ENCODE data around the gene ALOX15.
"Not testable (repeated sequence)": the region's sequence is repeated elsewhere in the genome, so short reads cannot be mapped to it uniquely, and the experiment has no call there.

The ALOX15 gene

DNA sequence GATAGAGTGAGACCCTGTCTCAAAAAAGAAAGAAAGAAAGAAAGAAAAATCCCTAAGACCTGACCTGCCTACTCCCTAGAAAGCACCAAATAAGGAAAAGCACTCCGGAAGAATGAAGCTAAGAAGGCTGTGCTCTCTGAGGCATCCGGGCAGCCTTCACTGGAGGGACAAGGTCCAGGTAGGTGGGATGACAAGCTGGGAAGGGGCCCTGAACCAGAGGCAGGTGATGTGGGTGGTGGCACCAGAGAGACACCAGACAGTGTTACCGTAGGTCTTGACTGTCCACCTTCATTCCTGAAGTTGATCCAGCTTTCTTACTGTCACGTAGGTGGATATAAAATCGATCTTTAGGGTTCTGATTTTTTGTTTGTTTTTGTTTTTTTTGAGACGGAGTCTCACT lies 30.8 kb downstream of the ALOX15 start:
- no peak for DNase-seq

DNA sequence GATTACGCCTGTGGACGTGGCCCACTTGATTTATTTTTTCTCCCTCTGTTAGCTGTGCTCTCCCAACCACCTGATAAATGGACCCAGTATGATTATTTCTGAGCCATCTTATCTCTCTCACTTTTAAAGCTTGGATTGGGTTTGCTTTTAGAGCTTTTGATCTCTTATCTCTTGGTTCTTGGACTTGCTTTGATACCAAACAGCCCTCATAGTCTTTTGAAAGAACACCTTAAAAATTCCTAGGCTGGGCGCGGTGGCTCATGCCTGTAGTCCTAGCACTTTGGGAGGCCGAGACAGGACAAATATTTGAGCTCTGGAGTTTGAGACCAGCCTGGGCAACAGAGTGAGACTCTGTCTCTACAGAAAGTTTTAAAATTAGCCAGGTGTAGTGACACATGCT lies 31.3 kb downstream of the ALOX15 start:
- no peak for DNase-seq

DNA sequence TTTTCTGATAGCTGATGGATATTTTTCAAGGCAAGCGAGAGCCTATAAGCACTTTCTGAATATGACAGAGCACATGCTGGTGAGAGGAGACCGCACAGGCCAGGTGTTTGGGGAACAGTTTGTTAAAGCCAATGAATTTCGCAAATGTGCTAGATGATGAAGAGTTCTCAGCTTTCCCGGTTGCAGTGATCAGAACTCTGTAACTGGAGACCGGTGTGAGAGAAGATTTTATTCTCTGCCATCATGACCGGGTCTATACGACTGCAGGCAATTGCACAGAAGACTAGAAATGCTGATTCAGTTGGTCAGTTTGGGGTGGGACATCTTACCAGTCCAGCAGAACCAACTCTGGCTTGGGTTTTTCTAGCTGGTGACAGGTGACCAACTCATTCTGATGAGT lies 31.7 kb downstream of the ALOX15 start:
- DNase-seq, result no peak

DNA sequence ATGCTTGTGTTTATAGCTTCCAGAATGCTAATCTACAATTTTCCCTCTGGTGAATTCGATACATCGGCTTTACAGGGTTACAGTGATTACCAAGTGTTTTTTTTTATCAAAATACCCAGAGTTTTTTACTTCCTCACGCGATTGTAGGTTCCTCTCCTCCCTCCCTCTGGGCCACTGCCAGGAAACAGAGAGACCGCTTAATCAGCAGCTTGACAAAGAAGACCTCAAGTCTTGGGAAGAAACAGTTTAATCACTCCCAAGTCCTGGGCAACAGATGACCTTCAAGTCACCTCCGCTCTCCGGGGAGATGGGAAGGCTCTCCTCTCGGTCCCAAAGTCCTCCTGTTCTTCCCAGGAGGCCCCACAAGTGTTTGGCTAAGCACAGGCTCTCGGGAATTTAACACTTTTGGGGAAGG lies 33.7 kb downstream of the ALOX15 start:
- no peak for DNase-seq

DNA sequence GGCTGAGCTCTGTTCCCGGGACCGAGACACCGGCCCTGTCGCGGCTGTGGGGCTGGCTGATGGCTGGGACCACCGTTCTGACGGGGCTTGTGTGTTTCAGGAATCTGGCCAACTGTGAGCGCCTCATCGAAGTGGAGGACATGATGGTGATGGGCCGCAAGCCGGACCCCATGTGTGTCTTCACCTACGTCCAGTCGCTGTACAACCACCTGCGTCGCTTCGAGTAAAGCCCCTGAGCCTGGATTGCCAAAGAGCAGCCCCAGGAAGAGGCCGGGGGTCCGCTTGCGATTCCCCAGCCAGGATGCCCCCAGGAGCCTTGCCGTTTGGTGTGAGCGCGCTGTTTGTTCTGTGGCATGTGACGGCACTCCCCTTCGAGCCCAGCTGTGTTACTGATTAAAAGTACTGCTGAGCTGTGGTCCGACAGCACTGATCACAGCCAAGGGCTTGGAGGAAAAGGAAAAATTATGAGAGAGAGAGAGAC lies 34.2 kb downstream of the ALOX15 start:
- DNase-seq, result no peak

DNA sequence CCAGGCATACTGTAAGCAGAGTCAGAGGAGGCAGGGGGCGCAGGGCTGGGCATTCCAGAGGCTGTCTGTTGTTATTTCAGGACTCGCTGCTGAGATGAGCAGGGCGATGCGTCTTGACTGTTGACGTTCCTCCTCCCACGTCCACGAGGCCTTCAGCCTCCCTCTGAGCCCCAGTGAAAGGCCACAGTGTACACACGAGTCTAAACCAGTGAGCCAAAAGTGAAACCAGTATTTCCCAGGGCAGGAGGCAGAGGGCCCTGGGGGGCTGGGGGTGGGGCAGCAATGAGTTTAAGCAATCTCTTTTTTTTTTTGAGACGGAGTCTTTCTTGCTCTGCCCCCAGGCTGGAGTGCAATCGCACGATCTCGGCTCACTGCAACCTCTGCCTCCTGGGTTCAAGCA lies 35.7 kb downstream of the ALOX15 start:
- no peak for DNase-seq

DNA sequence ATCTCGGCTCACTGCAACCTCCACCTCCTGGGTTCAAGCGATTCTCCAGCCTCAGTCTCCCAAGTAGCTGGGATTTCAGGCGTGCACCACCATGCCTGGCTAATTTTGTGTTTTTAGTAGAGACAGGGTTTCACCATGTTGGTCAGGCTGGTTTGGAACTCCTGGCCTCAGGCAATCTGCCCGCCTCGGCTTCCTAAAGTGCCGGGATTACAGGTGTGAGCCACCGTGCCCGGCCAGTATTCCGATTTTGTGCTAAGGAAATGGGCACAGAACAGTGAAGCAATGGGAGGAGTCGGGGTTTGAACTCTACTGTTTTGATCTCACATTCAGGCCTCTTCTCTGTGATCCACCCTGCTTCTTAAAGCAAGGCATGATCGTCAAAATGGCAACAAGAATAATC lies 36.7 kb downstream of the ALOX15 start:
- not testable (repeated sequence) for DNase-seq

DNA sequence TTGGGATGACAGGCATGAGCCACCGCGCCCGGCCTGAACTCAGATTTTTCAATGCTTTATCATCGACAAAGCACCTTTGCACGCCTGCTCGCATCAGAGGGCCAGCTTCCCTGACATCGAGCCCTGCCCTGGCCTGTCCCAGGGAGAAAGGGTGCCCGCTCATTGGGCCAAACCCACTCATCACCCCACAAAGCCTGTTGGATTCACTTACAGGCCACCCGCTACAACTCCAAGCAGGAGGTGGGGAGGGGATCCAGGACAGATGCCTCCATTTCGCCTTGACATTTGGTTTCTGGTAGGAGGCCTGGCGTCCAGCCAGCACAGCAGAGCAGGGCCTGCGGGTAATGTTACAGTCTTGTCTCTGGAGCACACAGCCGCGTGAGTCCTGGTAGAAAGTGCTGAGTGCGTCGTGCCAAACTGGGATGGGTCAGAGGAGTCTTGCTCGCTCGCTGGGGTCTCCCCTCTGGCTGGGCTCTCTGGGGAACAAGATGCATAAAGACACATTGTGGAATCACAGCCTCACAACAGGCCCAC lies 37.3 kb downstream of the ALOX15 start:
- no peak for DNase-seq

DNA sequence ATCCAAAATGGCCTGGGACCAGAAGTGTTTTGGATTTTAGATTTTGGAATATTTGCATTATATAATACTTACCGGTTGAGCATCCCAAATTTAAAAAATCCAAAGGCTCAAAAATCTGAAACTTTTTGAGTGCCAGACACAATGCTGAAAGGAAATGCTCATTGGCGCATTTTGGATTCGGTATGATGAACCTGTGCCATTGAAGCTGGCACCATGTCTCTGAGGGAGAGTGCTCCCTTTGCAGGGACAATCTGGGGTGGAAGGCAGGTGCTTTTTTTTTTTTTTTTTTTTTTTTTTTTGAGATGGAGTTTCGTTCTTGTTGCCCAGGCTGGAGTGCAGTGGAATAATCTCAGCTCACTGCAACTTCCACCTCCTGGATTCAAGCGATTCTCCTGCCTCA lies 39.4 kb downstream of the ALOX15 start:
- no peak for DNase-seq

DNA sequence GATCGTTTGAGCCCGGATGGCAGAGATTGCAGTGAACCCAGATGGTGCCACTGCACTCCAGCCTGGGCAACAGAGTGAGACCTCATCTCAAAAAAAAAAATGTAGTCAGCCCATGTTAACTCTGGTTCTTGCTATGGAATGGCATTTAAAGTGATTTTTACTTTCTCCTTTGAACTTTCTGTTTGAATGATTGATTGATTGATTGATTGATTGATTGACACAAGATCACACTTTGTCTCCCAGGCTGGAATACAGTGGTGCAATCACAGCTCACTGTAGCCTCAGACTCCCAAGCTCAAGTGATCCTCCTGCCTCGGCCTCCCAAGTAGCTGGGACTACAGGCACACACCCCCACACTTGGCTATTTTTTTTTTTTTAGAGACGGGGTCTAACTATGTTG lies 40.2 kb downstream of the ALOX15 start:
- DNase-seq, result no peak

DNA sequence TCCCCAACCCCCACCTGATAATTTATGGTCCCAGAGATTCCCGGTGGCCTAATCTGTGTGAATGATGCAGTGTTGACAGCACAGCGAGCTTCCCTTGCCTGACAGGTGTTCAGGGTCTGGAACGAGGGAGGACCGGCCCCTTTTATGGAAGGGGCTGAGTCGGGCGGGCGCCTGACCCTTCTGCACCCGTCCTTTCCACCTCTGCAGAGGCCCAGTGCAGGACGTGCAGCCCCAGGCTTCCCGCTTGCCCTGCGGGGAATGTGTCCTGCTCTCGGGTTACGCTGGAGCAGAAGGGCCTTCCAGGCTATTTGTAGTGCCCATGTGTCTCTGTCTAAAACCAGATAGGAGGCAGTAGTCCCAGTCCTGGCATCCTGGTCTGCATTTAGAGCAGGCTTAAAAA lies 40.9 kb downstream of the ALOX15 start:
- DNase-seq, result no peak

DNA sequence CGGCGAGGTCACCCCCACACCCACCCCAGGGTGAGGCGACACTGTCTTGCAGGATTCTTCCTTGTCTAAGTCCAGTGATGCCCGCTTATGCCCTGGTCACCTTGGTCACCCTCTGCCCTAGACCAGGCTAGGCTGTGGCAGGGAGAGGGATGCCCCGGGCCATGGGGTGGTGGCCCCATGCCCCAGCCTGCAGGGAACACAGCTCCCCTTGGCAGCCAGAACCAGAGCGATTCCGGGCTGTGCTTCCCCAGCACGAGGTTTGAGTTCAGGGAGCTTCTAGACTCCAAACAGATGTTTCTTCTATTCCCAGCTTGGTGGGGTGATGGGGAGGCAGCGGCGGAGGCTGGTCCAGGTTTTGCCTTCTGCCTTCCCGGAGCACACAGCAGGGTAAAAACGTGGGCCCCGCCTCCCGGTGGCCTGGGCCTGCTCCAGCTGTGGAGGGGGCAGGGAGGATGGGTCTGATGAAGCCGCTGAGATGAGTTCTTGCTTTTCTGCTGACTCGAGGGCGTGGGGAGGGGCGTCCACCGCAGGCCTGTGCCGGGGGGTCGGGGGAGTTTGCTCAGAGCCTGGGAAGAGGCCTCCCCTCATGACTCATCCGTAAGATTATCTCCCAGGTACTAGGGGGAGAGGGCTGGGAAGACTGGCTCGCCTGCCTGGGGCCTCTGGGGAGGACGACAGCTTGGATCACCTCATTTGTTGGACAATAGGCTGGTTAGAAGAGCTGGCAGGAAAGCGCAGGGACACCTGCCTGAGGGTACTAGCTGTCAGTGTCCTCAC lies 41.8 kb downstream of the ALOX15 start:
- DNase-seq, result no peak

DNA sequence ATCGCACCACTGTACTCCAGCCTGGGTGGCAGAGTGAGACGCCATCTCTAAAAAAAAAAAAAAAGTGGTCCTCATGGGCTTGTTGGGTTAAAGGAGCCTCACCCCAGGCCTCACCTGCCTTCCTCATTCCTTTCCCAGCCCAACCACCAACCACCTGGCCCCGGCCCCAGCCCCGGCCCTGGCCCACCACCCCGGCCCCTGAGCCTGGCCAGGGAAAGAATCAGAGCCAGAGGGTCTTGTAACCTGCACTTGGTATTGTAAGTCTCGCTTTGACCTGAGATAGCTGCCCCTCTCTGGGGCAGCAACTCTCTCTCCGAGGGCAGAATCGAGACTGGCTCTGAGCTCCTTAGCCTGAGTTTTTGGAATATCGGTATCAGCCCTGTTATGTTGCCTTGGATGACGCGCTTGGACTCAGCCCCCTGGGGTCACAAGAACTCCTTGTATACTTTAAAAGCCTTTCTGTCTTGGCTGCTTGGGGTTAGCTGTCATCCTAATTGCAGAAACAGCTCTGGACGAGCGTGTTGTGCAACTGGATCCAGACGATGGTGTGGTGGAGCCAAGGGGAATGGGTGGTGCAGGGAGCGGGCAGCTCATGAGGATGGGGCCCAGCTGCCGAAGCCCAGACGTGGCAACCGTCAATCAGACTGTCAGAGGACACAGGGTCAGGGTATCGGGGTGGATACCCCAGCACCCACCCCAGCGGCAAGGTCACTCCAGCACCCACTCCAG lies 42.5 kb downstream of the ALOX15 start:
- DNase-seq, result no peak

DNA sequence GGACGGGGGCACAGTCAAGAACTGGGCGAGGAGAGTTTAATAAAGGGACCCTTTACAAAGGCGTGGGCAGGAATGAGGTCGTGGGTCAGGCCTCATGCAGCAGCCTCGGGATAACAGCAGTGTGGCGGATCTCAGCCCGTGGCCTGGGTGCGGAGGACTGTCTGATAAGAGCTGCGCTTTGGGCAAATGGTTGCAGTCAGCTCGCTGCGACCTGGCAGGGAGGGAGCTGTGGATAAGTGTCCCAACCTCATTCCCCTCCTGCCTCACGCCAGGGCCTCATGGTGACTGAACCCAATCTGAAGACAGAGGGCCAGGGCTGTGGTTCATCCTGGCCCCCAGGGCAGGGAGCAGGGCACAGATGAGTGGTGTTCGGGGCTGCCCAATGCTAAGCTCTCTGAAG lies 43.5 kb downstream of the ALOX15 start:
- no peak for DNase-seq

DNA sequence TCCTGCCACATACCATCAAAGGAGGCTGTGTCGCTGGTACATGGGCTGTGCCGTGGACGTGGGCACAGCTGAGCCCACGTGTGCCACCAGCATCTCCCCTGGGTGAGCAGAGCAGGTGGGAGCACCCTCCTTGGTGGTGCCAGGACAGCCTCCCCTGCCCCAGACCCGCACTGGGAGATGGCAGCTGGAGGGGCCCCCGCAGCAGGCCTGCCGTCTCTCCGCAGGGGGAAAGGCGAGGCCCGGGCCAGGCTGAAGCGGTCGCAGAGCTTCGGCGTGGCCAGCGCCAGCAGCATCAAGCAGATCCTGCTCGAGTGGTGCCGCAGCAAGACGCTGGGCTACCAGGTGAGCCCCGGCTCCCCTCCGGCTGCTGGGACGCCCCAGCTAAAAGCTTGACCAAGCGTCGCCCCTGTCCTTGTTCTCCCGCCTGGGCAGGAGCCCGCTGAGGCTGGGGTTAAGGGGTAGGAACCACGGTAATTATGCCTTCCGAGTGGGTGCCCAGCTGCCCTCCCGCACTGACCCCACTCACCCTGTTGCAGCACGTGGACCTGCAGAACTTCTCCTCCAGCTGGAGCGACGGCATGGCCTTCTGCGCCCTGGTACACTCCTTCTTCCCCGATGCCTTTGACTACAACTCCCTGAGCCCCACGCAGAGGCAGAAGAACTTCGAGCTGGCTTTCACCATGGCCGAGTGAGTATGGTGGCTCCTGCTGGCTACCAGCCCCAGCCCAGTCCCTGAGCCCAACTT lies 44.7 kb downstream of the ALOX15 start:
- no peak for DNase-seq

DNA sequence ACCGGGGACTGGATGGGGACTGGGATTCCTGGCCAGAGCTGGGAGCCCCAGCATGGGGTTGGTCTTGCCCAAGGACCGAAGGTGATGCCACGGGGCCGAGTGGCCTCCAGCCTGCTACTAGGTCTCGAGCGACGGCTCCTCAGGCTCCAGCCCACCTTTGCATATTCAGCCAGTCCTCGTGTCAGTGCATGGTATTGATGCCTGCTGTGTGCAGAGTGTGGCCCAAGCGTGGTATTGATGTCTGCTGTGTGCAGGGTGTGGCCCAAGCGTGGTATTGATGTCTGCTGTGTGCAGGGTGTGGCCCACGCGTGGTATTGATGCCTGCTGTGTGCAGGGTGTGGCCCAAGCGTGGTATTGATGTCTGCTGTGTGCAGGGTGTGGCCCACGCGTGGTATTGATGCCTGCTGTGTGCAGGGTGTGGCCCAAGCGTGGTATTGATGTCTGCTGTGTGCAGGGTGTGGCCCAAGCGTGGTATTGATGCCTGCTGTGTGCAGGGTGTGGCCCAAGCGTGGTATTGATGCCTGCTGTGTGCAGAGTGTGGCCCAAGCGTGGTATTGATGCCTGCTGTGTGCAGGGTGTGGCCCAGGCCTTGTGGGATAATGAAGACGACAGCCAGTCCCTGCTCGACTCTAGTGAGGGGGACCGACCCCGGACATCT lies 45.7 kb downstream of the ALOX15 start:
- not testable (repeated sequence) for DNase-seq

DNA sequence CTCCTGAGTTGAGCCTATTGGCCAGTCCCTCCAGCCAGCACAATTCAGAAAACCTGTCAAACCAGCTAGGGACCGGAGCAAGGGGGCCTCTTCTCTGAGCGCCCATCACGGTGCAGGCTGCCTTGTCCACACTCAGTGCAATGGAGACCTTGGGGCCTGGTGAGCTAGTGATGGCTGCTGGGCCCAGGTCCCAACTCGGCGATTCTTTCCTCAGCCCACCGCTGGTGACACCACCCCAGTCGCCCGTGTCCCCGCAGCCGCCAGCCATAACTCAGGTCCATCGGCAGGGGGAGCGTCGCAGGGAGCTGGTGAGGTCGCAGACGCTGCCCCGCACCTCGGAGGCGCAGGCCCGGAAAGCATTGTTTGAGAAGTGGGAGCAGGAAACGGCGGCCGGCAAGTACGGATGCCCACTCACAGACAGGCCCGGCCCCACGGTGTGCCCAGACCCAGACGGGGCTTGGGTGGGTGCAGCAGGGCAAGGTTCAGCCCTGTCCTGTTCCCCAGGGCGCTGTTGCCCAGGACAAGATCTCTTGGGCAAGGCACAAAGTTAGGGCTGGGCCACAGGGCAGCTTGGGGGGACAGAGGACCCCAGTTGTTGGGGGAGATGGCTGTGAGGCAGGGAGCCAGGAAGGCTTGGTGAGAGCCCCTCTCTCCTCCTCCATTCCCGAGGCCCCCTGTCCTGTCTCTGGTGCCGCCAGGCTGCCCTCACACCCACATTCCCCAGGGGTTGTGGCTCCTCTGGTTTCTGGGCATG lies 46.4 kb downstream of the ALOX15 start:
- DNase-seq, result no peak

DNA sequence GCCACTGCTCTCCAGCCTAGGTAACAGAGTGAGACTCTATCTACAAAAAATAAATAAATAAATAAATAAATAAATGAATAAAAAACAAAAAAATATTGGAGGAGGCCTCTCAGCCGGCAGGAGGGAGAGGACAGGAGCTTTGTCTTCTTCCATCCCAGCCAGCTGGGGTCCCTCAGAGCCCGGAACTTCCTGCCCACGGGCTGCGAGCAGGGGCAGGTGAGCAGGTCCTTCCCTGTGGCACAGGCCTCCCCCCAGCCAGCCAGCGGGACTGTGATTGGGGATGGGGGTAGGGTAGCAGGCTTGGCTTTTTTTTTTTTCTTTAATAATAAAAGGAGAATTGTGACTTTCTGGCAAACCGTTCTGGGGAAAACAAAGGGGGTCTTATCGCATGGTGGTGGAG lies 47.1 kb downstream of the ALOX15 start:
- no peak for DNase-seq

DNA sequence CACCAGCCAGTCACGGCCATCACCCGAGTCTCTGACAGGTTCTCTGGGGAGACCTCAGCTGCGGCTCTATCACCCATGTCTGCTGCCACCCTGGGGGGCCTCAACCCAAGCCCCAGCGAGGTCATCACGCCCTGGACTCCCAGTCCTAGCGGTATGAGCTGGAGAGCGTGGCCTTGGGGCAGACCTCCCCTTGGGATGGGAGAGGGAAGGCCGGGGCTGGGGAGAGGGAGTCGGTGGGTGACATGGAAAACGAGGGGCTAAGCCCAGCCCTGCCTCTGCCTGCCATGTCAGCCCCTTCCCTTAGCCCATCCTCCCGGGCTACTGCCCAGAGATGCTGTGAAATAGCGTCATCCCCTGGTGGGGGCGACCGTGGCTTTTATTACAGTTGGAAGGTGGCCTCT lies 48.5 kb downstream of the ALOX15 start:
- DNase-seq, result no peak

DNA sequence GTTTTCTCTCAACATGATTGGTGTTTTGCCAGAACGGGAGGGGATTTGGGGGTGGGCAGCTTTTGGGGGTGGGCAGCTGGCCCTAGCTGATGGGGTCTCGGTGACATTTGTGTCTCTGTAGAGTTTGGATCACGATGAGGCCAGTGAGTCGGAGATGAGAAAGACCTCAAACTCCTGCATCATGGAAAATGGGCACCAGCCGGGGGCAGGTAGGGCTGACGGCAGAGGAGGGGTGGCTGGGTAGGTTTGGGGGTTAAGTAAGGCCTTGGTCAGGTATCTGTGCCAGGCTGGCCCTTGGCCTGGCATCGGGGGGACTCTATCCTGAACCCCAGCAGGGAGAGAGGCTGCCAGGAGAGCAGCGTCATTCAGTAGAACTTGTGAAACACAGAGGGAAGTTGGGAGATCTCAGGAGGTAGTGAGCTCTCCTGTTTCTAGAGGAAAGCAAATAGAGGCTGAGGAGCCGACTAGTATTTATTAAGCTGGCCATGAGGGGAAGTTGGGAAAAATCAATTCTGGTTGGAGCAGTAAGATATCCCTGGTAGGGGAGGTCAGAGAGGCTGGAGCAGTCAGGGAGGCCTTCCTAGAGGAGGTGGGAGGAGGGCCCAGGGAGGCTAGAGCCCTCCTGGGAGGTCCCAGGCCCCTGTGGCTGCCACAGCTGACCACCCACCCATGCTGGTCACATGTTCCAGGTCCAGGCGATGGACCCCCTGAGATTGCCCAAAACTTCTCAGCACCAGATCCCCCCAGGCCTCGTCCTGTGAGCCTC lies 49.1 kb downstream of the ALOX15 start:
- no peak for DNase-seq

DNA sequence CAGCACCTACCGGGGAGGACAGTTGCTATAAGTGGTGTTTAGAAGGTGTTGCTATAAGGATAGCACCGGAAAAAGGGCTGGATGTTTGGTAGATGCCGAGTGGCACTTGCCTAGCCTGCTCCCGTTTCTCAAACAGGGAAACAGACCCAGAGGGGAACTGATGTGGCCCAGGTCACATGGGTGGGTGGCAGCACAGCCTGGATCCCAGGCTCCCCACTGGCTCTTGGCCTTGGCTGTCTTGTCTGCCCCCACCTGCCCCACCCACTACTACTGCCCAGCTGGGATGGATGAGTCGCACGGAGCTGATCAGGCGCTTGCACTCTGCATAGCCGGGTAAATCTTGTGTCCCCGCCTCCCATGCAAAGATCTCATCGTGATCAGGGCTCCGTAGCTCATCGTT lies 49.9 kb downstream of the ALOX15 start:
- no peak for DNase-seq
